A673 (cell line): Measurements from ENCODE around the gene BCAS1. TPM values are rescaled to one million over a fixed set of nuclear protein-coding genes. Genes with fewer than 3 reads are reported as not detected.

Experiments
- BruUV-seq: library from RNA; stranded (reverse); fragments of 400-500 nt; replicated peaks from 2 replicates; lab custom pipeline; 2021; lab: Mats Ljungman, UMichigan
- CTCF ChIA-PET: fragments of 300-600 bp; sonication (Branson Sonifier 250); formaldehyde crosslinking; loops from one replicate; lab custom pipeline; 2022; ENCODE audit warnings: antibody characterized with exemption; lab: Charles Lee
- POLR2A ChIA-PET: fragments of 300-600 bp; sonication (Branson Sonifier 250); formaldehyde crosslinking; loops from one replicate; lab custom pipeline; 2022; ENCODE audit warnings: antibody characterized with exemption; ENCODE audit not compliant: low non-redundant PET; lab: Charles Lee
- DNase-seq: peaks from one replicate; pipeline ENCODE4 v3.0.0-alpha.2; 2015; ENCODE audit warnings: low spot score
- H3K27ac ChIP-seq: fragments of 200-600 bp; sonication (generic); 2 replicates; pipeline ENCODE4 v1.5.1; 2016; ENCODE audit warnings: mixed run types, low read depth, mild to moderate bottlenecking, mixed read lengths, antibody characterized with exemption, low read length; ENCODE audit not compliant: poor library complexity, severe bottlenecking
- H3K27me3 ChIP-seq: fragments of 200-600 bp; sonication (generic); replicated peaks from 2 replicates; pipeline ENCODE4 v1.6.1; 2017; ENCODE audit warnings: mixed run types, low read depth, mild to moderate bottlenecking, mixed read lengths, antibody characterized with exemption, low read length; ENCODE audit not compliant: insufficient read depth, poor library complexity
- H3K36me3 ChIP-seq: fragments of 200-600 bp; sonication (generic); 2 replicates; pipeline ENCODE4 v1.6.1; 2016; ENCODE audit warnings: mixed run types, mild to moderate bottlenecking, mixed read lengths, antibody characterized with exemption, low read length; ENCODE audit not compliant: insufficient read depth, poor library complexity, severe bottlenecking
- H3K4me1 ChIP-seq: fragments of 200-600 bp; sonication (generic); 2 replicates; pipeline ENCODE4 v1.6.1; 2017; ENCODE audit warnings: mixed run types, mild to moderate bottlenecking, mixed read lengths, antibody characterized with exemption, low read length; ENCODE audit not compliant: insufficient read depth, poor library complexity, severe bottlenecking
- H3K4me3 ChIP-seq: fragments of 200-600 bp; sonication (generic); 2 replicates; pipeline ENCODE4 v1.5.1; 2016; ENCODE audit warnings: low read depth, mixed run types, mild to moderate bottlenecking, mixed read lengths, low read length; ENCODE audit not compliant: poor library complexity, severe bottlenecking
- H3K9me3 ChIP-seq: fragments of 200-600 bp; sonication (generic); 2 replicates; pipeline ENCODE4 v1.6.1; 2016; ENCODE audit warnings: mixed run types, low read depth, mild to moderate bottlenecking, mixed read lengths, antibody characterized with exemption, low read length; ENCODE audit not compliant: poor library complexity, severe bottlenecking
- CTCF ChIP-seq: fragments of 300-800, 200-600 bp; sonication (generic); conservative IDR thresholded peaks from 2 replicates; pipeline ENCODE4 v1.5.1; 2017; ENCODE audit warnings: low read depth, mild to moderate bottlenecking, antibody characterized with exemption, low read length, moderate library complexity, mixed read lengths
- EZH2 ChIP-seq: fragments of 200-600 bp; sonication (generic); IDR thresholded peaks from 2 replicates; pipeline ENCODE4 v1.6.1; 2017; ENCODE audit warnings: borderline replicate concordance, low read depth, mild to moderate bottlenecking, mixed read lengths, antibody characterized with exemption, low read length; ENCODE audit not compliant: poor library complexity, severe bottlenecking
- intact Hi-C: fragments of 100-400 bp; cut with micrococcal nuclease; formaldehyde crosslinking; loops from one replicate; pipeline ENCODE4 v1.10.0; 2022; ENCODE audit not compliant: unreplicated experiment
- total RNA-seq: library from RNA; stranded (reverse); gene quantifications from 2 replicates; pipeline ENCODE4 v1.2.3, GENCODE V29; 2021

The BCAS1 gene
- total RNA-seq, 1 experiment from 2014 or later: 1.4 TPM

DNA sequence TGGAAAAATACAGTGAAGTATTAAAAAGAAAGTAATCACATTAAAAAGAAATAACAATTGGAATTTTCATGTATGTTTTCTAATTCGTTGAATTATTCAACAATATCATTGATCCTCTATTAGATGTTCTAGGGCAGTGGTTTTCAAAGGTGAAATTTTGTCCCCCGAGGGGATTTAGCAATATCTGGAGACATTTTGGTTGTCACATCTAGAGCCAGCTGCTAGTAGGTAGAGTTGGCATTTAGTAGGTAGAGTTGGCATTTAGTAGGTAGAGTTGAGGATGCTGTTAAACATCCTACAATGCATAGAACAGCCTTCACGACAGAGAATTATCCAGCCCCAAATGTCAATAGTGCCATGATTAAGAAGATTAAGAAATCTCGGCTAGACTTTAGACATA, 173.7 kb downstream of the BCAS1 start:
- POLR2A ChIA-PET: no interaction called here
- TF ChIP-seq CTCF (no peak), EZH2 (no peak)
- intact Hi-C loops: no loop called here
- Histone ChIP-seq H3K4me3 (no peak overlapping the region), H3K9me3 (no peaks in the 10 kb centered on the region), H3K27me3 (no peaks in the 10 kb centered on the region), H3K4me1 (peaks cover 44% of the 10 kb centered on the region), H3K36me3 (no peaks in the 10 kb centered on the region), H3K27ac (no peak overlapping the region)
- no TSS peak for BruUV-seq
- no peak for DNase-seq
- CTCF ChIA-PET: no interaction called here

DNA sequence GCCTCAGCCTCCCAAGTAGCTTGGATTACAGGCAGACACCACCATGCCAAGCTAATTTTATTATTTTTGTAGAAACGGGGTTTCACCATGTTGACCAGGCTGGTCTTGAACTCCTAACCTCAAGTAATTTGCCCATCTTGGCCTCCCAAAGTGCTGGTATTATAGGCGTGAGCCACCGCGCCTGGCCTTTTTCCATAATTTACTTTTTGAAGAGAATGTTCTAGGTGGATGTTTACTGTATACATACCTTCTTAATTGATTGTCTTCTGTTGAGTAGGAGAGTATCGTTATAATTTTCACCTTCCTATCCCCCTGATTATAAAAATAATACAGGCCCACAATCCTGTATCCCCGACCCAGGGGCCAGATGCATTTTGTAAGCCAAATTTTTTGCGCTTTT, 174.4 kb downstream of the BCAS1 start:
- H3K4me3 ChIP-seq: no peak overlapping the region
- H3K9me3 ChIP-seq: no peaks in the 10 kb centered on the region
- no peak overlapping the region for H3K27ac ChIP-seq
- intact Hi-C loops: no loop called here
- no peaks in the 10 kb centered on the region for H3K36me3 ChIP-seq
- H3K27me3 ChIP-seq: no peaks in the 10 kb centered on the region
- ChIA-PET POLR2A (no interaction called here), CTCF (no interaction called here)
- TF ChIP-seq CTCF (no peak), EZH2 (no peak)
- no peak for DNase-seq
- H3K4me1 ChIP-seq: peaks cover 38% of the 10 kb centered on the region
- no TSS peak for BruUV-seq

- POLR2A ChIA-PET: no interaction called here
- H3K27me3 ChIP-seq: no peaks in the 10 kb centered on the region
- CTCF ChIA-PET: interaction anchor here (0.6 kb wide), 1 partner anchor 1204 kb away, joined by 5 read pairs; no protein-coding TSS in a partner anchor
- intact Hi-C loops: no loop called here
- peaks cover 35% of the 10 kb centered on the region for H3K4me1 ChIP-seq
- DNase-seq: no peak
- H3K36me3 ChIP-seq: no peaks in the 10 kb centered on the region
- no TSS peak for BruUV-seq
- no peaks in the 10 kb centered on the region for H3K9me3 ChIP-seq
- no peak for TF ChIP-seq CTCF
- TF ChIP-seq EZH2: no peak
- no peak overlapping the region for H3K27ac ChIP-seq
- H3K4me3 ChIP-seq: no peak overlapping the region
Observed at GRCh38 chr20:53895385-53895755, 175.0 kb downstream of the BCAS1 start.
